ENCODE data around the gene KCTD3.

The KCTD3 gene

DNA sequence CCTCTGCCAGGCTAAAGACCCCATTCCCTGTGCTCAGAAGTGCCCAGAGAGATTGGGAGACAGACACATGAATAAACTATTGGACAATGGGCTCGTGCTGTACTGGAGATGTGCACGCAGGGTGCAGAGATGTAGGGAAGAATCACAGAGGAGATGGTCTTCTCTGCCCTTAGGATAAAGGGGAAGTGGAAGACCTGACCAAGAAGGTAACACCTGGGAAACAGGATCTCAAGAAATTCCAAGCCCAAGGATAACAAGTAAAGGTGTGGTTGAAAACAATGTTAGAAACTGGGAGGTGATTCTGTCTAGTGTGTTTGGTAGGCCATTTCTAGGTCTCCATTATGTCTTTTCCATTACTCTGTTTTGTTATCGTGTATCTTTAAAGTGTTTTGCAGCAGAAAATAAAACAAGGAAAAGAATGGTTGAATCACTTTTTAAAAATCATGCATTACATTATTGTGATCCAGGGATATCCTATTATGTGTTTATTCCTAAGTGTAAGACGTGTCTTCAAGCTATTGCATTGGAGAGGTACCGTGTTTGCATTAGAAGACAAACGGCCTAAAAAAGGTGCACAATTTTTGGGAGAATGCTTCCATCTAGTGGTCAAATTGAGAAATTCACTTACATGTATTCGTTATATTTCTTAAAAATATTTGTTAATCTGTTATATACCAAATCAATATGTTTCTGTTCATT lies 40.8 kb upstream of the KCTD3 start:
- Histone ChIP-seq H3K27ac (no peak overlapping the region), H3K4me3 (no peak overlapping the region)
- no peak for DNase-seq (ENCODE audit: low spot score)
- TF ChIP-seq, protein P1, sequence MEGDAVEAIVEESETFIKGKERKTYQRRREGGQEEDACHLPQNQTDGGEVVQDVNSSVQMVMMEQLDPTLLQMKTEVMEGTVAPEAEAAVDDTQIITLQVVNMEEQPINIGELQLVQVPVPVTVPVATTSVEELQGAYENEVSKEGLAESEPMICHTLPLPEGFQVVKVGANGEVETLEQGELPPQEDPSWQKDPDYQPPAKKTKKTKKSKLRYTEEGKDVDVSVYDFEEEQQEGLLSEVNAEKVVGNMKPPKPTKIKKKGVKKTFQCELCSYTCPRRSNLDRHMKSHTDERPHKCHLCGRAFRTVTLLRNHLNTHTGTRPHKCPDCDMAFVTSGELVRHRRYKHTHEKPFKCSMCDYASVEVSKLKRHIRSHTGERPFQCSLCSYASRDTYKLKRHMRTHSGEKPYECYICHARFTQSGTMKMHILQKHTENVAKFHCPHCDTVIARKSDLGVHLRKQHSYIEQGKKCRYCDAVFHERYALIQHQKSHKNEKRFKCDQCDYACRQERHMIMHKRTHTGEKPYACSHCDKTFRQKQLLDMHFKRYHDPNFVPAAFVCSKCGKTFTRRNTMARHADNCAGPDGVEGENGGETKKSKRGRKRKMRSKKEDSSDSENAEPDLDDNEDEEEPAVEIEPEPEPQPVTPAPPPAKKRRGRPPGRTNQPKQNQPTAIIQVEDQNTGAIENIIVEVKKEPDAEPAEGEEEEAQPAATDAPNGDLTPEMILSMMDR (IDR thresholded peaks at IDR 0.05) = peak; percentile 53

DNA sequence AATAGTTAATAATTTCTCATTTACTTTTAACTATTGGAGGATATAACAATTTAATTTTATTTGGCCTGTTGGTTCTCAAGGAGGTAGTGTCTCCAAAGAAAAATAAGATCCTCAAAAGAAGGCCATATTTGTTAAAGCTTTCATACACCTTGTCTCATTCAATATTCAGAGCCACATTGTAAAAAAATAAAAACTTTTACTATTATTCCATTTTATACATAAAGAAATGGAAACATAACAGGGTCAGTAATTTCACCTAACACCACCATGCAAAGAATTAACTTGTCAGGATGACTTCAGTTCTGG lies 40.3 kb upstream of the KCTD3 start:
- H3K4me3 ChIP-seq = no peak overlapping the region
- H3K27ac ChIP-seq = no peak overlapping the region
- TF ChIP-seq, protein P1 (IDR thresholded peaks at IDR 0.05) = no peak
- no peak for DNase-seq (ENCODE audit: low spot score)

DNA sequence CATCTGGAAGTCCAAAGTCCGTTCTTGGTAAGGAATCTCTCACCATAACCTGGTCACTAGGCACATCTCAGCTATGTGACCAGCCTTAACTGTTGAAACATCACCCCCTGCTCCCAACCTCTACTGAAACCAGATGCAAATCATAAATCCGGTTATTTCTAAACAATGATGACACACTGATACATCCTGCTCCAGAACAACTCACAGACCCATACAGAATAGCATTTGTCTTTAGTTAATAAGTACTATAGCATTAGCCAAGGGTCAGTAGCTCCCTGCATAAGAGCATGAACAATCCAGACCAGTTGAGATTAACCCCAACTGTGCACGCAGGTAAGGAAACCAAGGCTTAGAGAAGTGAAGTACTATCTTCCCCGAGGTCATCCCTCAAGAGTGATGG lies 38.0 kb upstream of the KCTD3 start:
- TF ChIP-seq, protein P1 (IDR thresholded peaks at IDR 0.05) = no peak
- no peak overlapping the region for H3K4me3 ChIP-seq
- DNase-seq (ENCODE audit: low spot score) = no peak
- H3K27ac ChIP-seq = no peak overlapping the region

DNA sequence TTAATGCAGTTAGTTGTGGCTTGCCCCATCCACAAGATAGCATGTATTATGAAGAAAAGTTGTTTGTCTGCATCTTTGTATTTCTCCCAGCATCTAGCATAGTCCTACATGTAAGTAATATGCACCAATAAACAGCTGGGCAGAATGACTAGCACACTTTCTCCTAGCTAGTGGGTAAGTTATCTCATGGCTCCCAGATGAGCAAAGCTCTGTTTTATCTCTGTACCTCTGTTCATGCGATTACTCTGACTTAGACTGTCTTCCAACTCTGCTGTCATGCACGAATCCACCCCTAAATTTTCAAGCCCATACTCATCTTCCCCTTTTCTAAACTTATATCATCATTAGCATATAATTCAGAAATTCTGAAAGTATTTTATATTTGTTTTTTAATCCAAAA lies 37.5 kb upstream of the KCTD3 start:
- DNase-seq (ENCODE audit: low spot score) = no peak
- TF ChIP-seq, protein P1 (IDR thresholded peaks at IDR 0.05) = no peak
- H3K4me3 ChIP-seq = no peak overlapping the region
- no peak overlapping the region for H3K27ac ChIP-seq

DNA sequence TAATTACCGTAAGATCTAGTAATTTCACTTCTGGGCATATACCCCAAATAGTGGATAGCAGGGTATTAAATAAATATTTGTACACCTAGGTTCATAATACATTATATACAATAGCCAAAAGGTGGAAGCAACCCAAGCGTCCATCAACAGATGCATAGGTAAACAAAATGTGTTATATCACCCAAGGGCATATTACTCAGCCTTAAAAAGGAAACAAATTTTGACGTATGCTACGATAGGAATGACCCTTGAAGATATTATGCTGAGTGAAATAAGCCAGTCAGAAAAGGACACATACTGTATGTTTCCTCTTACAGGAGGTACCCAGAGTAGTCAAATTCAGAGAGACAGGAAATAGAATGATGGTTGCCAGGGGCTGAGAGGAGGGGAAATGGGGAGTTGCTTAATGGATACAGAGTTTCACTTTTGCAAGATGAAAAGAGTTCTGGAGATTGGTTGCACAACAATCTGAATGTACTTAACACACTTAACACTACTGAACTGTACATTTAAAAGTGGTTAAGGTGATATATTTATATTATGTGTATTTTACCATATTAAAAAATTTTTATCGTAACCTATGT lies 36.6 kb upstream of the KCTD3 start:
- no peak overlapping the region for H3K4me3 ChIP-seq
- TF ChIP-seq, protein P1 (IDR thresholded peaks at IDR 0.05) = no peak
- no peak overlapping the region for H3K27ac ChIP-seq
- DNase-seq (ENCODE audit: low spot score) = no peak

DNA sequence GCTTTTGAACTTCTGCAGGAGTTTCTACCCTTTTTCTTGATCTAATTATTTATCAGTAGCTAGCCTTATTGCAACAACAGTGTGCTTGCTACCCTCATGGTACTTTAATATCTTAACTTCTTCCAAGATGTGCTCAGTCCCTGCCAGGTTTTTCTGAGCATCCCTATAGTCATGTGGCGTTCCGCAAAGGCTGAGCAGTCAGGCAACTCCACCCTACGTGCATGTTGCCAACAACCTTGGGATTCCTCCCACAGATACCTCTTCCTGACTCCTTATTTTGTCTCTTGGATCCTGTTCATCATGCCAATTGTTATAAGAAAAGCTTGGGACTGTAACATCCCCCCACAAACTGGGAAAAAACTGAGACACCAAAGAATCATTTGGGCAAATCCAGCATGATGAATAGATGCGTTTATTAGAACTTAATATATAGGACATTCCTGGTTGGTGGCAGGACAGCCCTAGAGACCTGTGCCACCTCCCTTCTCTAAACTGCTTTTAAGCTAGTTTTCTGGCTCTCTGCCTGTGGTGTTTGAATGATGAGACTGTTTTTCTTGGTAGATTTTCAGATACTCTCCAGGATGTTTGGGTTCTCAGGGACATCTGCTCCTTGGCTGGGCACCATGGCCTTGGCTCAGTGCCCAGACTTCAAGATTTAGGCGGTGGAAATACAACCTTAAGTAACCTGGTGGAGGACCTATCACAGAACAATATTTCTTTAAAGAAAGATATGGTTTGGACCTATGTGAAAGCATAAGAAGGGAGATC lies 27.1 kb upstream of the KCTD3 start:
- Histone ChIP-seq H3K4me3 (no peak overlapping the region), H3K27ac (no peak overlapping the region)
- no peak for DNase-seq (ENCODE audit: low spot score)
- TF ChIP-seq, protein P1 (IDR thresholded peaks at IDR 0.05) = no peak

DNA sequence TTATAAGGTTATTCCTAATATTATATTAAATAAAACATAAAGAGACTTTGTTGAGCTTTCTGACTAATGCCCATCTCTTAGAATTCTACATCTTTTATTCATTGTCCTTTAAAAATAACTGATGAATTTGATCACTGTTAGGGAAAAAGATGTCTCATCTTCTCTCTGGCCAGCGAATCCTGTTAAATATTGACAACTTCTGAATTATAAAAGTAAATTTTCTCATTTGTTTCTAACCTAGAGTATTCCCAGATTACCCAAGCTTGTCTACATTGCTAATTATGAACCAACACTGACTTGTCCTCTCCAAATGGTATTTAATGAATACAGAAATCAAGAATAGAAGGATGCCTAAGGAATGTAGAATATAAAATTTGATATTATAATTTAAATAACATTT lies 24.8 kb upstream of the KCTD3 start:
- no peak for DNase-seq (ENCODE audit: low spot score)
- TF ChIP-seq, protein P1 (IDR thresholded peaks at IDR 0.05) = no peak
- no peak overlapping the region for H3K27ac ChIP-seq
- H3K4me3 ChIP-seq = no peak overlapping the region

All from coronary artery (tissue), 2 donors.